NCI-H1436 (cell line): ENCODE measurements around the gene ZNF410.

ENCODE experiments used
- DNase-seq: peaks from one replicate; lab custom pipeline; 2025; lab: John Stamatoyannopoulos, UW

The ZNF410 gene

DNA sequence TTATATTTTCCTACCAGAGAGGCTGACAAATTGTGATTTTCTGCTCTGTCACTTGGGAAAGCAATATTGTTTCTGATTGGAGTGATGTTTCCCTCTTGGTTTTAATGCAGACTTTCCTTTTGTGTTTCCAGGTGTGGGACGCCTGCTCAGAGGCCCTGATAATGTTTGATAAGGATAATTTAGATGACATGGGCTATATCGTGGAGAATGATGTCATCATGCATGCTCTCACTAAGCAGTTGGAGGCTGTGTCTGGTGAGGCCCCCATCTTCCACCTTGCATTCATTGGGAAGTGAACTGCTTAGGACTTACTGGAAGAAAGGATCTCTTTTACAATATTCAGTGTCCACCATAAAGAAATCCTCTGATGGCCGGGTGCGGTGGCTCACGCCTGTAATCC, 69.0 kb downstream of the ZNF410 start:
- DNase-seq, result no peak

DNA sequence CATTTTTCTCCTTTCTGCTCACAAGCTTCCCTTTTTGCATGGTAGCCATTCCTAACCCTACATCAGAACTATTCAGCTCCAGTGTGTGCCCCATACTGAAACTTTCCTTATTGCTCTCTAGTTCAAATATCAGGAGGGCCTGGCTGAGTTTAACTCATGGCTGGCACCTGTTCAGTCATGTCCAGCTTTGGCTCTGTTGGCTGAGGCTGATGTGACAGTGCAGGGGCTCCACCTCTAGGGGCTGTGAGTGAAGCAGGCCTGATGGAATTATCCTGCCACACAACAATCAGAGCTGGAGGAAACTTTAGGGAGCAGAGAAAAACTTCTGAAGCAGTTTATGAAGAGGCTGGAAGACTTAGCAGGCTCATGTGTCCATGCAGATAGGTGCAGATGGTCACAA, 71.9 kb downstream of the ZNF410 start:
- DNase-seq, result no peak

DNA sequence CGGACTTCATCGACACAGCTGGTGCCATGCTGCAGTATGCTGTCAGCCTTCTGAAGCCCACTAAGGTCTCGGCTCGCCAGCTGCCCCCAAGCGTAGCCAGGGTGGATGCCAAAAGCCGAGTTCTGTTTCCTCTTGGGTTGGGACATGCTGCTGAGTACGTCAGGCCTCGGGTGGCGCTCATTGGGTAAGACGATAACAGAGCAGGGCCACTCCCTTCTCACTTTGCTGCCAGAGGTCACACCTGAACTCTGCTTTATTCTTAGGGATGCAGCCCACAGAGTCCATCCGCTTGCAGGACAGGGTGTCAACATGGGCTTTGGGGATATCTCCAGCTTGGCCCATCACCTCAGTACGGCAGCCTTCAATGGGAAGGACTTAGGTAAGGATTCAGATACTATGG, 74.5 kb downstream of the ZNF410 start:
- DNase-seq, result no peak

DNA sequence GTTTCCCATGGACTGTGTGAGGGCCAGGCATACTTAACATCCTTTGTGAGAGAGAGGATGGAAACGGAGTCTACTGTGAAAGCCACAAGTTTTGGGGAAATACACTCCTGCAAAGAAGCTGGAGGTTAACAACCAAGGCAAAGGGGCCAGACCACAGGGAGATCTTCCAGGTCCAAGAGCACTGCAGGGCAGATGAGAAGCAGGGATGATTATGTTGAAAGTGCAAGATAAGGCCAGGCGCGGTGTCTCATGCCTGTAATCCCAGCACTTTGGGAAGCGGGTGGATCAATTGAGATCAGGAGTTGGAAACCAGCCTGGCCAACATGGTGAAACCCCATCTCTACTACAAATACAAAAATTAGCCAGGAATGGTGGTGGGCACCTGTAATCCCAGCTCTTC, 78.6 kb downstream of the ZNF410 start:
- no peak for DNase-seq

- no peak for DNase-seq
These were observed 82.2 kb downstream of the ZNF410 start for GRCh38 chr14:73968885-73969284.

GRCh38 chr14:73973497-73973896, 86.8 kb downstream of the ZNF410 start:
- no peak for DNase-seq

DNA sequence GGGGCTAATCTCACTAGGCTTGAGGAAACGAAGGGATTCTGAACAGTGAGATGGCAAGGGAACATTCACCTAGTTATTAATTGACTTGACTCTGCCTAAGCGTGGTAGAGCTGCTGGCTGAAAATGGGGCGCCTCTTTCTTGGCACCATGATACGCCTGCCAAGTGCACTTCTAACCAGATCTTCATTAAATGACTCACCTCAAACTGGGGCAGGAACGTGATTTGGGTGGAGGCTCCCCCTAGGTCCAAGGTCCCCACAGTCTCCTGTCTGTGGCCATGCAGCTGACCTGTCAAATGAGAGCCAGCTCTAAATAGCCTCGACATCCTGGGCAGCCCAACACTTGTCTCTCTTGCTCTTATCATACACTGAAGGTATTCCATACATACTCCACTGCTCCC, 89.5 kb downstream of the ZNF410 start:
- no peak for DNase-seq

DNA sequence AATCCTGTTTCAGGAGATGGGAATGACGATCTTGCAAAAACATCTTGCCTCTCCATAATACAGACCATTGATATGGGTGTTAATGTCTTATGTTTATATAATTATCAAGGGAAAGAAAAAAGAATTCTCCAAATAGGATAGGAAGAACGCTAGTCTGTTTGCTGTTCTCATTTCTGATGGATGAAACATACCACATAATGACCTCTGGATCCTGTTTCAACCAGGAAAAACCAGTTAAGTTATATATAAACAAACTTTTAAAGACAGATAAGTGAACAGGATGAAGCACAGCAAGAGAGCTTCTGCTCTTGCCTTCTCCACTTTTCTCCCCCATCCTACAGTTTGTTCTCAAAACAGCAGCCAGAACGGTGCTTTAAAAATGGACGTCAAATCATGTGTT, 91.2 kb downstream of the ZNF410 start:
- DNase-seq, result no peak
